ENCODE data around the gene DNAJA3.
A peak's percentile ranks its signal among the peaks of the same experiment; 100 is the strongest.
"Not testable (repeated sequence)": the region's sequence is repeated elsewhere in the genome, so short reads cannot be mapped to it uniquely, and the experiment has no call there.

The DNAJA3 gene

GRCh38 chr16:4388271-4389021 lies 37.2 kb upstream of the DNAJA3 start:
- no peak for DNase-seq

GRCh38 chr16:4389051-4389955 lies 36.4 kb upstream of the DNAJA3 start:
- no peak for DNase-seq

GRCh38 chr16:4390266-4391260 lies 35.1 kb upstream of the DNAJA3 start:
- no peak for DNase-seq

- DNase-seq: no peak
Observed at GRCh38 chr16:4391631-4392381, 33.9 kb upstream of the DNAJA3 start.

- DNase-seq: peak; percentile 70
Observed at GRCh38 chr16:4392382-4393239, 33.1 kb upstream of the DNAJA3 start.

GRCh38 chr16:4393240-4393600 lies 32.4 kb upstream of the DNAJA3 start:
- DNase-seq: no peak

GRCh38 chr16:4393850-4394249 lies 31.8 kb upstream of the DNAJA3 start:
- DNase-seq: not testable (repeated sequence)

- no peak for DNase-seq
Observed at GRCh38 chr16:4395055-4395726, 30.5 kb upstream of the DNAJA3 start.

- DNase-seq: no peak
Observed at GRCh38 chr16:4399001-4399730, 26.5 kb upstream of the DNAJA3 start.

- DNase-seq: no peak
Observed at GRCh38 chr16:4401094-4401501, 24.6 kb upstream of the DNAJA3 start.

GRCh38 chr16:4401510-4401909 lies 24.2 kb upstream of the DNAJA3 start:
- no peak for DNase-seq

GRCh38 chr16:4402439-4403132 lies 23.1 kb upstream of the DNAJA3 start:
- peak; percentile 49 for DNase-seq

GRCh38 chr16:4403133-4403949 lies 22.3 kb upstream of the DNAJA3 start:
- no peak for DNase-seq

- no peak for DNase-seq
Observed at GRCh38 chr16:4404247-4404966, 21.3 kb upstream of the DNAJA3 start.

GRCh38 chr16:4404967-4405696 lies 20.5 kb upstream of the DNAJA3 start:
- no peak for DNase-seq

GRCh38 chr16:4407543-4408322 lies 17.9 kb upstream of the DNAJA3 start:
- no peak for DNase-seq
